Cerebellar nuclear complex (tissue), 1 donor: Measurements from ENCODE around the gene LGALS3BP.
A peak's percentile ranks its signal among the peaks of the same experiment; 100 is the strongest.

Experiments used
- DNase-seq, 2 experiments: peaks; one replicate each; lab custom pipeline; 2025; lab: John Stamatoyannopoulos, UW

The LGALS3BP gene

GRCh38 chr17:79012563-79013134 is 32.9 kb upstream of the LGALS3BP start:
- DNase-seq = no peak

DNA sequence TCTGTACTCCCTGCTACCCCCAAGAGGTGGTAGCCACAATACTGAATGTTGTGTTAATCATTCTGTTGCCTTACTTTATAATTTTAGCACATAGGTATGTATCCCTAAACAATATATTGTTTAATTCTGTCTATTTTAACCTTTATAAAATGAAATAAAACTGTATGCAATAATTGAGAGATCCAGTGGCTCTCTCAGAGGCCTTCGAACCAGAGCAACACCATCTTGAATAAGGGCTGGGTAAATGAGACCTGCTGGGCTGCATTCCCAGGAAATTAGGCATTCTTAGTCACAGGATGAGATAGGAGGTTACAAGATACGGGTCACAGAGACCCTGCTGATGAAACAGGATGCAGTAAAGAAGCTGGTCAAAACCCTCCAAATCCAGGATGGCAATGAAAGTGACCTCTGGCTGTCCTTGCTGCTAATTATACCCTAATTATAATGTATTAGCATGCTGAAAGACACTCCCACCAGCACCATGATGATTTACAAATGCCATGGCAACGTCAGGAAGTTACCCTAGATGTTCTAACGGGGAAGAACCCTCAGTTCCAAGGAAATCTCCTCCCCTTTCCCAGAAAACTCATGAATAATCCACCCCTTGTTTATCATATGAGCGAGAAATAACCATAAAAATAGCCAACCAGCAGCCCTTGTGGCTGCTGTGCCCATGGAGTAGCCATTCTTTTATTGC is 31.9 kb upstream of the LGALS3BP start:
- no peak for DNase-seq

- DNase-seq = no peak
Measured at GRCh38 chr17:79010304-79010646, 30.6 kb upstream of the LGALS3BP start.

DNA sequence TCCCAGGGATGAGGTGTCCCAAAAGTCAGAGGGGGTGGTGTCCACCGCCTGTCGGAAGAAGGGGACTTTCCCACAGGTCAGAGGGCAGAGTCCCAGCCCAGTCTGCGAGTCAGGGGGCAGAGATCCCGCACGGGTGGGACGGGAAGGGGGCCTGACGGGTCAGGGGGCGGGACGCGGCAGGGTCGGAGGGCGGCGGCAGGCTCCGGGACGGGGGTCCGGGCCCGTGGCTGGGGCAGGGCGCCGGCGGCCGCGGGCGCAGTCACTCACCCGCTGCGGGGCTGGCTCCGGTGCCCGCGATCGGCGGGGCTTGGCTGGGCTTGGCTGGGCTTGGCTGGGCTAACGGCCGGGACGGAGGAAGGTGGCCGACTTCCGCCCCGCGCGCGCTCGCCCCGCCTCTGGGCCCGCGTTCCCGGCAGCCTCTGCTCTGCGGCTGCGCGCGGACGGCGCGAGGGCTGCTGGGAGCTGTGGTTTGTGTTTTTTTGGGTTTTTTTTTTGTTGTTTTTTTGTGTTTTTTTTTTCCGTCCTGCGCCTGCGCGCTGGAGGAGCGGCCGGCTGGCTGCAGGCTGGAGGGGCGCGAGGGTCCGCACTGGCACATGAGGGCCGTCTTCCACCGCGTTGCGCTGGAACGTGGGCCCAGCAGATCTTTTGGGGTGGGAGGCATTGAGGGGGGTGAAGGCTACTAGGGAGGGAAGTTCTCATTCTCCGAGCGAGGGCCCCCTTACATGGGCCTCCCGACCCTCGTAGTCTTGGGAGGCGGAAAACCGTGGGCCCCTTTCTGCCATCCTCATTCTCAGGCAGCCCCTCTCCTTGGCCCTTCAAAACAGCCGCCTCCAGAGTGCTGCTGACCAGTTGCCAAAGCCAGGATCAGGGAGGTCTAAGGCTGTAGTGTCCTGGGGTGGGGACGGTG is 29.9 kb upstream of the LGALS3BP start, which contains the start of gene CANT1:
Gene CANT1 (minus strand): TSS at position 368 of the 907 bp plus-strand sequence. CDS start 12,142 bp downstream, outside the sequence.
- no peak for DNase-seq

DNA sequence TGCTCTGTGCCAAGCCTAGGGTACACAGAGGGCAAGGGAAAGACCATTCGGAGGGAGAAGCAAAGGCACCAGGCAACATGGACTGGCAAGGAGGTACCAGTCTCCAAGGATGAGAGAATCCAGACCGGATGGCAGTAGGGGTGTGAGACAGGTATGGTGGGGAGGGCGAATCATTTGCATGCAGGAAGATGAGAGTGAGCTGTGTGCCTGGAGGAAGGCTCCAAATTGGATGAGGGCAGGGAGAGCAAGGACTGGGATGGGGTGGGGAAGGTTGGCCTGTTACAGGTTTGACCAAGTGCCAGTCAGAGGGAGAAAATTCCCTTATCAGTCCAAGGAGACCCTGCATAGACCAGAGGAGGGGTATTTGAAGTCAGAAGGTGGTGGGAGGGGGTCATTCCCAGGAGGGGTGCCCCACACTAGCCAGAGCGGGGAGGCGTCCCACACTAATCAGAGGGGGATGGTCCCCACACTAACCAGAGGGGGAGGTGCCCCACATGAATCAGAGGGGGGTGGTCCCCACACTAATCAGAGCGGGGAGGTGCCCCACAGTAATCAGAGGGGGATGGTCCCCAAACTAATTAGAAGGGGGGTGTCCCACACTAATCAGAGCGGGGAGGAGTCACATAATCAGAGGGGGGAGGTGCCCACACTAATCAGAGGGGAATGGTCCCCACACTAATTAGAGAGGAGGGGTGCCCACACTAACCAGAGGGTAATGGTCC is 29.1 kb upstream of the LGALS3BP start:
- no peak for DNase-seq

DNA sequence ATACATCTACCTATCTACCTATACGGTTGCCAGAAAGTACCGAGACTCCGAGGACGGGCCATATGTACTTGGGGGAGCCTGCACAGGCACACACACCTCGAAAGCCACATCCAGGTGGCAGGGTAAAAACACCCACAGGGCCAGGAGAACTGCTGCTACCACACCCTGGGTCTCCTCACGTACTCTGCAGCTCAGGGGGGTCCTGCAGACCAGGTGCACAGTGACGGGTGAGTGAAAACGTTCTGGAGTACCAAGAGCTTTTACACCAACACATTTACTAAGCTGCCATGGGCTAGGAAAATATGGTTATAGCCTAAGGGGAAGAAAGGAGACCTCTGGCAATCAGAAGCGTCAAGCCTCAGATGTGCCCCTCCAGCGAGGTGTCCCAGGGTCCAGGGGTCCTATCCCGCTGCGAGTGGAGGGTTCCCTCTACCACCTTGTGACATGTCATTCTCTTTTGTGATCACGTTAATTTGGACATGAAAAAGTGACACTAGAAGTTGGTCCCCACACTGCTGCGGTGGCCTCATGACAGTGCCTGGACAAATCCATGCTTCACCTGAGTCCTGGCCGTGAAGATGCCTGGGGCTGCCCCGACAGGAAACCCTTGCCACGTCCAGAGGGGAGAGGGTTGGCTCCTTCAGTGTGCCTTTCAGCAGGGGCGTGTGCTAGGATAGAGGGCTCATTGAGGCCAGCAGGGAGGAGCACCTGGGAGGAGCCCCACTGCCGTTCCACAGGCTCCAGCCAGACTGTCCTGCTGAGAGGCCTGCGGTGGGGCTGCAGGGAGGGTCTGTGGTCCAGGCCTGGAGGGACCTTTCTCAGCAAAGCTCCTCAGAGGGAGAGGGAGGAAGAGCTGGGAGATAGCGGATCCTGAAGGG is 28.0 kb upstream of the LGALS3BP start:
- DNase-seq = no peak

DNA sequence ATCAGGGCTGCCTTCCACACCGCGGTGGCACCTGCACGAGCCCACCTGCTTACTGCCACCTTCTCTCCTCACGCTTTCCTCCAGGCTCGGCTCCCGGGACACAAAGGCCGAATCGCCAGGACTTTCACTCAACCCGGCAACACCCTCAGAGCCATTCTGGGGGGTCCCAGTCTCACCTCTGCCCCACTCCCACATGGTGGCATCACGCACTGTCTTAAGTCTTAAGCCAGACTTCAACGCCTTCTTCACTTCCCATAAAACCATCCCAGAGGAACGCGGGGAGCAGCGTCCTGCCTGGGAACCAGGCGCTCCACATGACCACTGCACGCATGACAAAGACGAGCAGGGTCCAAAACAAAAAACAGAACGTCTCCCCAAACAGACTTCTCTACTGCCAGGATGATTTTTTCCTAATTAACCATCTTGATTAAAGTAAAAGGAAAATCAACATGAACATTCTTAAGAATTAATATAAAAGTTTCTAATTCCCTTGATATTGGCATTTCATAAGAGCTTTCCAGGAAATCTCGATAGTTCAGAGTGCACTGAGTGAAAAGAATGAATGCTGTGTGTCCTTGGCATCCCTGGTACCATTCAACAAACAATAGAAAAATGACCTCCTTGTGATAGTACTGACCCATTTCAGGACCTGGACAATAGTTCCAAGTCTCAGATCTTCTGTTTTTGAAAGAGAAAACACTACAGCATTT is 27.2 kb upstream of the LGALS3BP start:
- no peak for DNase-seq

DNA sequence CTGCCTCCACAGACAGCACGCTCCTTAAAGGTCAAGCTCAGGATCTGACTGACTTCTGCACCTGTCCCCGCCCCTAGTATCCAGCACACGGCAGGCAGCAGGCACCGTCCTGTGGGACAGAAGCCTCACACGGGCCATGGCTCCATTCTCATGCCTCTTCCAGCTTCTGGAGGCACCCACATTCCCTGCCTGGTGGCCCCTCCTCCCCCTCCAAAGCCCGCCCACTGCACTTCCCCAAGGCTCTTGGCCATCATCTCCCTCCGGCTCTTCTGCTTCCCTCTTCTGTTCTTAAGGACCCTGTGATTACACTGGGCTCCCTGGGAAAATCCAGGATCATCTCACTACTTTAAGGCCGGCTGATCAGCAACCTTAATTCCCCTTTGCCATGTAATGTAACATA is 26.3 kb upstream of the LGALS3BP start:
- DNase-seq = no peak

DNA sequence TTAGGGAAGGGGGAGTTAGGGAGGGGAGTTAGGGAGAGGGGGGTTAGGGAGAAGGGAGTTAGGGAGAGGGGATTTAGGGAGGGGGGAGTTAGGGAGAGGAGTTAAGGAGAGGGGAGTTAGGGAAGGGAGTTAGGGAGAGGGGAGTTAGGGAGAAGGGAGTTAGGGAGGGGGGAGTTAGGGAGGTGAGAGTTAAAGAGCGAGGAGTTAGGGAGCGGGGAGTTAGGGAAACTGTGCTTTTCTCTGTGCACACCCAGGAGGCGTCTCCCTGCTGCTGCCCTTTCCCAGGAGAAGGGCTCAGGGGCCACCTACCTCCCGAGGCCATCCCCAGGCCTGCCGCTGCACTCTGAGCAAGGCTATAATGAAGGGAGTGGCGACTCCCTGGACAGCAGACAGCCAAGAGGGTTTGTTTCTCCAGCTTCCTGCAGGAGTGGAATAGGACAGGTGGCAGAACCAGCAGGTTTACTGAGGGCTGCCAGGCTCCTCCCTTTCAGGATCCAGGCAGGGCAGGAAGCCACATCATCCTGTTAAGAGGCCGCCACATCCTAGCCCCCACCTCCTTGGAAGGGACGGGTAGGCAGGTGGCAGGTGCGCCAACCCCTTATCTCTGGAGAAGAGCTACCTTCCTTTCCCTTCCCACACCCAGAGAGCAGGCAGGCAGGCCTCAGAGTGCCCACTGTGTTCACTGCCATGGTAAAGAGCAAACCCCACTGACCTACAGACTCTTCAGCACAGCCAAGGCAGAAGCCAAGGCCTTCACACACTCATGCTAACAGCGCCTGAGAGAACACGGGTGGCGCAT is 25.5 kb upstream of the LGALS3BP start:
- DNase-seq = peak; percentile 81 to 82

GRCh38 chr17:79003661-79004411 is 24.1 kb upstream of the LGALS3BP start:
- DNase-seq = no peak

DNA sequence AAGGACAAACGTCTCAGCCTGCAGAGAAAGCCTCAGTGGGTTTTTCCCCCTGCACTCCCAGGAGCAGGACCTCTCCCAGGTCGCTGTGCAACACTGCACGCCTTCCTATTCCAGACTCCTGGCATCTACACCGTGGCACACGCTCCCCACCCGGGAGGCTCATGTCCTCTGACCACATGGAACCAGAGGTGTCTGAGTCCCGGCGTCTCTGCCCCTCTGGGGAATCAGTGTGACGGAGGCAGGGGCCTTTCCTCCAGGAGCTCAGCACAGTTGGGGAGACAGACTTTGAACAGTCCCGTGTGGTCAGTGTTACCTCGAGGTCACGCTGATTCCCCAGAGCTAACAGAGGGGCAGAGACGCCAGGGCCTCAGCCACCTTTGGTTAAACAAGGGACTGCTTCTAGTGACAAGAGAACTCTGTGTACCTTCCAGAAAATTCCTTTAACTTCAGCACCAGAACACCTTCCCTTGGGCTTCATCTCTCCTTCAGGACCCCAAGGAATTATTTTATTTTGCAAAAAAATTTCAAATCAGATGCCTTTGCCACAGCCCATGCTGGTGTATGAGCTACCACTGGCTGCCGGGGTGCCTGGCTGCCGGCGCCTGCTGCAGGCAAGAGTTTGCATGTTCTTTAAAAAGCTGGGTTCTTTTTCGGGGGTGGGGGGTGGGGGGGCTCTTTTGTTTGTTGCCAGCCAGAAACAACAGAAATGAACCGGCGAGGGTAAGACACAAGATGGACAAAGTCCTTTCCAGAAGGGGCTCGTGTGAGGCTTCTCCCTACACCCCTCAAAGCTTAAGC is 23.3 kb upstream of the LGALS3BP start:
- no peak for DNase-seq

GRCh38 chr17:79002291-79002690 is 22.6 kb upstream of the LGALS3BP start:
- DNase-seq = no peak

DNA sequence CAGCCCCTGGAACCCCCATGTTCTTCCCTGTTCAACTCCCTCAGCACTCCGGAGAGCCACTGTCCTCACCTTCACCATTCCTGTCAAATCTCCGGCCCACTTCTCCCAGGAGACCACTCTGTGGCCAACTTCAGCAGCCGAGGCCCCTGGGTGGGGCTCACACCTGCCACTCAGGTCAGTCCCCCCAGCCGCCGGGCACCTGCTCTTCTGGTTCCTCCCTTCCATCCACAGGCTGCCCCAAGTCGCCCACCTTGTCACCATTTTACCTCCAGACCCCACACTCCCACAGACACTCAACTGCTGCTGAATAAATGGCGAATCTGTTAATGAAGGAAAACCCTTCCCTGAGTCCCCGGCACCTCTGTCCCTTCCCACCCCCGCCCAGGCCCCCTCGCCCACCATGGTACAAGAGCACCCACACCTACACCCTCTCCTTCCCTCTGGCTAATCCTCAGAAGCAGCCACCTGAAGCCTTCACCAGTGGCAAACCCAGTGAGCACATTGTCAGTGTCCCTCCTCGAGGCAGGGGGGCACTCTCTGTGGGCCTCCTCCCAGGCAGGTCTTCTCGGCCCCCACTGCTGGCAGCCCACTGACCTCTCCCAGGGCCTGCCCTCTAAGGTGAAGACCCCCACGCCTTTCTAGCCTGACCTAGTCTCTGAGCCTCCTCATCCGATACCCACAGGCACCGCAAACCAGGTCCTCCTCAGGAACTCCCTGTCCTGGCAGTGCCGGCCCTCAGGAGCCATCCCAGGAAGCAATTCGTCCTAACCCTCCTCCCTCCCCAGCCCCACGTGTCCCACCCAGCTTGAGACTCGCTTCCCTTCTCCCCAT is 21.7 kb upstream of the LGALS3BP start:
- no peak for DNase-seq

DNA sequence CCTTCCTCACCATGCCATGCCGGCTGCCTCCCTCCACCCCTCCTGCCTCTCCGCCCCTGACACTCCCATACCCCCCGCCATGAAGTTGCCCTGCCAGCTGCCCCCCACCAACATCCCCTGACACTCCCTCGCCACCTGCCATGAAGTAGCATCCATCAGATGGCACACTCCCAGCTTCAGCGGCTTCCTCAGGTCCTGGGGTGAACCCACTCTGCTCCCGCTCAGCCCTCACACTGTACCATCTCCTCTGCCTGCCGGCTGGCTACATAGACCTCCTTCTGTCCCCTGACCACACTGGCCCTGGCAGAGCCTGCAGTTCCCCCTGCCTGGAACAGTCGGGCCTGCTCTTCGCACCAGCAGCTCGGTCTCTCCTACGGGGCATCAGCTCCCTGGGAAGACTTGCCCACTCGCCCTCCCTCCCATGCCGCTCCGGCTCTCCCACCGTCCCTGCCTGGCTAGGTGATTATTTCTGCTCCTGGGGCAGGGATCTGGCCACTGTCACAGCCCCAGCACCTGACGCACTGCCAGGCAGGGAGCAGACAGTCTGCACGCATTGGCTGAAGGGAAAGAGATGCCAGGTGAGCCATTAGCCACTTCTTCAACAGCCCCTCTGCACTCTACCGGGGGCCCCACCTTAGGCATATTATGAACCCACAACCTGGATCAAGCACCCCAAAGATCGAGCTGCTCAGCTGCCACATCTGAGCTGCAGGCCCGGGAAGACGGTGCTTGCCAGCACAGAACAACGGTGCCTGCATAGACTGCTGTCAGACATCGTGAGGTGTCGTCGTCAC is 20.9 kb upstream of the LGALS3BP start:
- DNase-seq = no peak

- no peak for DNase-seq
Measured at GRCh38 chr17:78999947-79000395, 20.2 kb upstream of the LGALS3BP start.

- no peak for DNase-seq
Measured at GRCh38 chr17:78999056-78999768, 19.5 kb upstream of the LGALS3BP start.
